CD14-positive monocyte (primary cell): ENCODE results near the gene PHACTR2. TPM values are rescaled to one million over a fixed set of nuclear protein-coding genes. Genes with fewer than 3 reads are reported as not detected.

Experiments used
- DNase-seq, 3 donors: peaks; one replicate each; pipeline ENCODE4 v3.0.0-alpha.2; 2011 to 2022
- H2AFZ ChIP-seq: 2 replicates; pipeline ENCODE4 v1.6.0; 2012; ENCODE audit warnings: mild to moderate bottlenecking, low read depth, low read length, inconsistent platforms; ENCODE audit not compliant: insufficient read depth, poor library complexity, severe bottlenecking
- H3K27ac ChIP-seq, 2 donors: 1 replicate in 1 of 2; 2 replicates in 1 of 2; pipeline ENCODE4 v1.5.1; 2012 to 2013; ENCODE audit warnings: low read length in 2 of 2, control low read depth in 1 of 2, inconsistent platforms in 1 of 2, low read depth in 1 of 2, mild to moderate bottlenecking in 1 of 2
- H3K27me3 ChIP-seq, 2 donors: one replicate each; pipeline versions ENCODE4 v1.6.0 to v1.6.1; 2011 to 2013; ENCODE audit warnings: low read length in 2 of 2; ENCODE audit not compliant: control insufficient read depth in 2 of 2, insufficient read depth in 2 of 2
- H3K36me3 ChIP-seq, 2 donors: replicated peaks in 1 of 2; 1 replicate in 1 of 2; 2 replicates in 1 of 2; pipeline versions ENCODE4 v1.5.1 to v1.6.1; 2012 to 2013; ENCODE audit warnings: low read length in 2 of 2, control low read depth in 1 of 2, inconsistent platforms in 1 of 2, mild to moderate bottlenecking in 1 of 2; ENCODE audit not compliant: insufficient read depth in 2 of 2, control insufficient read depth in 1 of 2
- H3K4me1 ChIP-seq, 2 donors: 1 replicate in 1 of 2; 2 replicates in 1 of 2; pipeline versions ENCODE4 v1.5.1 to v1.6.1; 2012 to 2013; ENCODE audit warnings: low read length in 2 of 2, control low read depth in 1 of 2, inconsistent platforms in 1 of 2, mild to moderate bottlenecking in 1 of 2, moderate library complexity in 1 of 2; ENCODE audit not compliant: insufficient read depth in 2 of 2, control insufficient read depth in 1 of 2
- H3K4me2 ChIP-seq: replicated peaks from 2 replicates; pipeline ENCODE3; 2012; ENCODE audit warnings: low read length, moderate library complexity, mild to moderate bottlenecking; ENCODE audit not compliant: poor library complexity, severe bottlenecking; ENCODE audit errors: extremely low read depth
- H3K4me3 ChIP-seq, 3 experiments: fragments of 200-600 bp in 1 of 3; sonication (generic) in 1 of 3; replicated peaks in 1 of 3; 1 replicate in 2 of 3; 2 replicates in 1 of 3; pipeline ENCODE4 v1.5.1; 2011 to 2013; ENCODE audit warnings: low read length in 3 of 3, mild to moderate bottlenecking in 3 of 3, control low read depth in 2 of 3, low read depth in 2 of 3, inconsistent platforms in 1 of 3, moderate library complexity in 1 of 3
- H3K79me2 ChIP-seq: 2 replicates; pipeline ENCODE4 v1.6.0; 2012; ENCODE audit warnings: mild to moderate bottlenecking, control low read depth, inconsistent platforms, low read length, moderate library complexity; ENCODE audit not compliant: insufficient read depth
- H3K9ac ChIP-seq: 2 replicates; pipeline ENCODE4 v1.6.0; 2017; ENCODE audit warnings: low read length, mild to moderate bottlenecking; ENCODE audit not compliant: insufficient read depth, poor library complexity, severe bottlenecking
- H3K9me3 ChIP-seq, 2 donors: replicated peaks in 1 of 2; 1 replicate in 1 of 2; 2 replicates in 1 of 2; pipeline versions ENCODE4 v1.5.1 to v1.6.1; 2012 to 2013; ENCODE audit warnings: low read length in 2 of 2, control low read depth in 1 of 2; ENCODE audit not compliant: control insufficient read depth in 1 of 2, insufficient read depth in 1 of 2
- H4K20me1 ChIP-seq: 2 replicates; pipeline ENCODE4 v1.6.0; 2012; ENCODE audit warnings: mild to moderate bottlenecking, low read length, control low read depth, moderate library complexity; ENCODE audit not compliant: insufficient read depth
- H3K27ac Mint-ChIP-seq, 7 donors: one replicate each; pipeline ENCODE4 v1.8.0; 2020; ENCODE audit warnings: mild to moderate bottlenecking in 7 of 7, mixed read lengths in 7 of 7, moderate library complexity in 6 of 7, inconsistent platforms in 2 of 7
- H3K27me3 Mint-ChIP-seq, 3 donors: one replicate each; pipeline ENCODE4 v1.8.0; 2021 to 2022; ENCODE audit warnings: low read depth in 3 of 3, mild to moderate bottlenecking in 3 of 3, mixed read lengths in 3 of 3, moderate library complexity in 3 of 3, inconsistent platforms in 1 of 3
- H3K36me3 Mint-ChIP-seq, 2 donors: one replicate each; pipeline ENCODE4 v1.8.0; 2020; ENCODE audit warnings: mixed read lengths in 2 of 2, inconsistent platforms in 1 of 2, mild to moderate bottlenecking in 1 of 2
- H3K4me1 Mint-ChIP-seq: one replicate; pipeline ENCODE4 v1.8.0; 2020; ENCODE audit warnings: mild to moderate bottlenecking, mixed read lengths
- H3K4me3 Mint-ChIP-seq, 2 donors: one replicate each; pipeline ENCODE4 v1.8.0; 2020; ENCODE audit warnings: mild to moderate bottlenecking in 2 of 2, mixed read lengths in 2 of 2, moderate library complexity in 1 of 2
- H3K9me3 Mint-ChIP-seq, 7 donors: one replicate each; pipeline ENCODE4 v1.8.0; 2020 to 2022; ENCODE audit warnings: mixed read lengths in 7 of 7, mild to moderate bottlenecking in 6 of 7, moderate library complexity in 6 of 7, inconsistent platforms in 2 of 7
- WGBS: methylation state at CpG from one replicate; pipeline ENCODE4 v1.1.5; 2013; ENCODE audit warnings: missing lambda C conversion rate; ENCODE audit not compliant: insufficient coverage; 5-methylcytosine and 5-hydroxymethylcytosine counted together
- intact Hi-C, 2 donors: fragments of 100-400 bp; cut with micrococcal nuclease; formaldehyde crosslinking; loops; one replicate each; pipeline versions ENCODE4 v1.15.0 to v1.15.1; 2023
- polyA plus RNA-seq, 3 donors: library from polyadenylated mRNA; depleted of rRNA in 1 of 3; unstranded in 2 of 3; stranded (reverse) in 1 of 3; fragments of 300-500 nt in 2 of 3; fragments of >200 nt in 1 of 3; fragmentation: Illumina TruSeq in 2 of 3; gene quantifications; 1 replicate in 2 of 3; 2 replicates in 1 of 3; pipeline ENCODE4 v1.2.3, GENCODE V29; 2012 to 2021
- TF ChIP-seq, protein P1 (sequence below): fragments of 200-600 bp; IDR thresholded peaks from one replicate; pipeline ENCODE4 v1.8.0; 2022; ENCODE audit warnings: antibody characterized with exemption, mild to moderate bottlenecking

PHACTR2 gene
- polyA plus RNA-seq, 3 donors, result 9.6 to 11.6 (median 11.2) TPM

DNA sequence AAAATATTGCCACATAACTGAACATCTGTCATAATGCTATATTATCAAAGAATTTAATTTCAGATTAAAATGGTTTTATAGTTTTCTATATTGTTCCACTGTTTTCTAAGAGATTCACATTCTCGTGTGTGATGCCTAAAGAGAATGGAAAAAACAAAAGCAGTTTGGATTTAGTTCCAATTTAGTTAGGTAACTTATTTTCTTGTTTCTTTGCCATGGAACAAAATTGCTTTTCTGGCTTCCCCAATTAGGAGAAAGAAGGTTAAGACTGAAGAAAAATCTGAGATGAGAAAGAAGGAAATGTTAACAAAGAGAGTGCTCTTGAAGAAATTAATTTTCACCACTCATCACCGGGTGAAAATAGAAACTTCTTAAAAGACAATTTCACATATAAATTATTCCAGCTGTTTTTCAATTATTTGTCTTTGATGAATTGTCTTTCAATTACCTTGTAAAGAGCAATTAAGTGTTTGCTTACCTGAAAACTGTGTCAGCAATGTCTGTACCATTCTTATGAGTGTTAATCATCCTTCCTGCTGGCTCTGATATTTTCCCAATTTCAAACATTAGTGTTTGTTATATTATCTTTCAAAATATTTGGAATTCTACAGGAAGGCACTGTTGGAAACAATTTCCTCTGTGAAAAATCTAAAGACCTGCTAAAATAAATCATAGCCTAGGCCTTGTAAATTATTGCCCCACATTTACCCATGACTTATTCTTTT lies 19.5 kb downstream of the PHACTR2 start:
- Mint-ChIP-seq H3K36me3 (peaks cover 8 to 9% of the 10 kb centered on the region in 2 donors), H3K4me1 (peaks cover 40% of the 10 kb centered on the region), H3K27ac (no peak overlapping the region), H3K9me3 (peaks cover 0 to 5% (median 2%) of the 10 kb centered on the region in 7 donors), H3K4me3 (no peak overlapping the region), H3K27me3 (peaks cover 0 to 2% (median 0%) of the 10 kb centered on the region in 3 donors)
- Histone ChIP-seq H3K79me2 (peaks cover 62% of the 10 kb centered on the region), H3K27me3 (no peaks in the 10 kb centered on the region), H3K36me3 (no peaks in the 10 kb centered on the region), H3K9me3 (no peaks in the 10 kb centered on the region), H3K4me3 (no peak overlapping the region), H3K4me2 (no peak overlapping the region), H3K27ac (no peak overlapping the region), H4K20me1 (peaks cover 17% of the 10 kb centered on the region), H2AFZ (no peak overlapping the region), H3K9ac (no peak overlapping the region), H3K4me1 (peaks cover 22 to 25% of the 10 kb centered on the region in 2 donors)
- TF ChIP-seq, protein P1, sequence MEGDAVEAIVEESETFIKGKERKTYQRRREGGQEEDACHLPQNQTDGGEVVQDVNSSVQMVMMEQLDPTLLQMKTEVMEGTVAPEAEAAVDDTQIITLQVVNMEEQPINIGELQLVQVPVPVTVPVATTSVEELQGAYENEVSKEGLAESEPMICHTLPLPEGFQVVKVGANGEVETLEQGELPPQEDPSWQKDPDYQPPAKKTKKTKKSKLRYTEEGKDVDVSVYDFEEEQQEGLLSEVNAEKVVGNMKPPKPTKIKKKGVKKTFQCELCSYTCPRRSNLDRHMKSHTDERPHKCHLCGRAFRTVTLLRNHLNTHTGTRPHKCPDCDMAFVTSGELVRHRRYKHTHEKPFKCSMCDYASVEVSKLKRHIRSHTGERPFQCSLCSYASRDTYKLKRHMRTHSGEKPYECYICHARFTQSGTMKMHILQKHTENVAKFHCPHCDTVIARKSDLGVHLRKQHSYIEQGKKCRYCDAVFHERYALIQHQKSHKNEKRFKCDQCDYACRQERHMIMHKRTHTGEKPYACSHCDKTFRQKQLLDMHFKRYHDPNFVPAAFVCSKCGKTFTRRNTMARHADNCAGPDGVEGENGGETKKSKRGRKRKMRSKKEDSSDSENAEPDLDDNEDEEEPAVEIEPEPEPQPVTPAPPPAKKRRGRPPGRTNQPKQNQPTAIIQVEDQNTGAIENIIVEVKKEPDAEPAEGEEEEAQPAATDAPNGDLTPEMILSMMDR, result no peak
- no peak for DNase-seq
- 100% methylated on average over 1 of the region's 2 CpGs for WGBS
- intact Hi-C loops, result no loop called here

DNA sequence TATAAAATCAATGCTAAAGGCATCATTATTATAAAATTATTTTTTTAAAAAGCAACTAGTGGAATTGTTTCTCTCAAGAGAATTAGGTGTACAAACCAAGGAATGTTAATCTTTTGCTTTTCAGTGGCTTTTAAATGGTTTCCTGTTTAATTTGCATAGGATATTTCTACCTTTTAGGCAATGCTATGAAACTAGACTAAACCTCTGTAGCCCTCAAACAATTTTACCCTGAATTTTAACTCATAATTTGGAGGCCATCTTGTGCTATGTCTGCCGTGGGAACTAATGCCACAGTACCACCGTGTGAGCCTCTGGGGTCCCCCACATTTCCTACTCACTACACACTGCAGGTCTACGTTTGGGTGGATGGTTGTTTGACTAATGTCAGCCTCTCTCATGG lies 20.6 kb downstream of the PHACTR2 start:
- no peak for DNase-seq
- H3K36me3 Mint-ChIP-seq, result peaks cover 8 to 9% of the 10 kb centered on the region in 2 donors
- H3K4me3 Mint-ChIP-seq, result no peak overlapping the region
- WGBS, result no CpG with 5 or more reads among the region's 3 CpGs
- no peak overlapping the region for H2AFZ ChIP-seq
- peaks cover 32% of the 10 kb centered on the region for H3K4me1 Mint-ChIP-seq
- no peak overlapping the region for H3K27ac ChIP-seq
- H3K9ac ChIP-seq, result no peak overlapping the region
- peak overlapping the region in 1 of 7 donors; percentile 67 for H3K27ac Mint-ChIP-seq
- no peaks in the 10 kb centered on the region for H3K27me3 ChIP-seq
- peaks cover 0 to 4% (median 2%) of the 10 kb centered on the region in 7 donors for H3K9me3 Mint-ChIP-seq
- no peak overlapping the region for H3K4me2 ChIP-seq
- H4K20me1 ChIP-seq, result peaks cover 15% of the 10 kb centered on the region
- no peaks in the 10 kb centered on the region for H3K9me3 ChIP-seq
- intact Hi-C loops, result no loop called here
- H3K36me3 ChIP-seq, result no peaks in the 10 kb centered on the region
- peaks cover 22 to 25% of the 10 kb centered on the region in 2 donors for H3K4me1 ChIP-seq
- TF ChIP-seq, protein P1, result no peak
- H3K79me2 ChIP-seq, result peaks cover 69% of the 10 kb centered on the region
- peaks cover 0 to 2% (median 0%) of the 10 kb centered on the region in 3 donors for H3K27me3 Mint-ChIP-seq
- no peak overlapping the region for H3K4me3 ChIP-seq
